T47D (cell line): ENCODE measurements around the gene MAST4.

Experiments used
- DNase-seq, 2 experiments: peaks; one replicate each; pipeline versions ENCODE4 v3.0.0 to v3.0.0-alpha.2; 2011 to 2012; ENCODE audit warnings: low read depth in 1 of 2, low spot score in 1 of 2
- JUND ChIP-seq: IDR thresholded peaks from 2 replicates; pipeline ENCODE4 v1.6.1; 2012; ENCODE audit warnings: low read depth
- in situ Hi-C: cut with HindIII; loops from 2 replicates; pipeline ENCODE4 v1.10.0; 2016; ENCODE audit warnings: low sequenced_read_pairs, low pct_unique_long_range_greater_than_20kb

MAST4 gene

DNA sequence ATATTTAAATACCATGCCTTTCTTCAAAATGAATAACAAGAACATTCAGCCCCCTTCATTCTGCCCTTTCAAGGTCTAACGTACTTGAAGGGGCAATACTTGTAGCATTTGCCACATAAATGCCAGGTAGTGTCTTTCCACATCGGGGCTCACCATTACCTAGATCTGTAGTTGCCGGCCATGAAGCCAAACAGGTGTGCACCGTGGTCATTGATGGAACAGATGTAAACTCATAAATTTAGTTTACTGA is 407.4 kb downstream of the MAST4 start:
- in situ Hi-C loops = no loop called here
- DNase-seq = no peak
- no peak for TF ChIP-seq JUND

DNA sequence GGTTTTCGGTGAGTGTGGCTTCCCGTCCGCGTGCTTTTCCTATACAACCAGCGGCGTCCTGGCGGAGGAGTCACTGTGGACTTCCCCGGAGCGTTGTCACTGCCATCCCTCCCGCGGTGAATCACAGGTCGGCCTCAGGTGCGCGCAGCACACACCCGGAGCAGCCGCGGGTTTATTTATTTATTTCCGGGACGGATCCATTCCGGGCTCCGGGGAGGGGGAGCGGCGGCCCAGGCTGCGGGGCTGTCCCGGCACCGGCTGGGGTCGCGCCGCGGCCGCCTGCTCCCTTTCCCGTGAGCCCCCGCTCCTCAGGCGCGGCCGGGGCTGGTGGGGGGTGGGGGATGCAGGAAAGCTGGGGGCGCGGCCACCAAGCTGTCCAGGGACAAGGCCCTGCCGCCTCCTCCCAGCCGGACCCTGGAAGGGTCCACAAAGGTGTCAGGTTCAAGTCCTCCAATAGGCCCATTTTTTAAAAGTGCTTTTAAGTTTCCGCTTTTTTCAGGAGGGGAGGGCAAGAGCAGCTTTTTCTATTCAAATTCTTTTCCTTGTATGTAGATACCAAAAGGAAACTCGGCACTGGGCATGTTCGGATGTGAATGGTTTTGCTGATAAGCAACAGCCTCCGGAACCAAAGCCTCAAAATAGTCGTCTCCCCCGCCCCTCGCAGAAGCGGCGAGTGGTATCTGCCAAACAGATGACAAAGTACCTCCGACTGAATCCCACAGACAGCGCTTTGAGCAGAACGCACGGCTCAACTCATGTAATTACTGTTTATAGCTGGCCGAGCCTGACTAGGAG is 407.9 kb downstream of the MAST4 start:
- in situ Hi-C loops = no loop called here
- TF ChIP-seq JUND = 0 out of 2 replicates have a peak, but pooled peaks have one; percentile 4
- peak; percentile 54 to 91 for DNase-seq

DNA sequence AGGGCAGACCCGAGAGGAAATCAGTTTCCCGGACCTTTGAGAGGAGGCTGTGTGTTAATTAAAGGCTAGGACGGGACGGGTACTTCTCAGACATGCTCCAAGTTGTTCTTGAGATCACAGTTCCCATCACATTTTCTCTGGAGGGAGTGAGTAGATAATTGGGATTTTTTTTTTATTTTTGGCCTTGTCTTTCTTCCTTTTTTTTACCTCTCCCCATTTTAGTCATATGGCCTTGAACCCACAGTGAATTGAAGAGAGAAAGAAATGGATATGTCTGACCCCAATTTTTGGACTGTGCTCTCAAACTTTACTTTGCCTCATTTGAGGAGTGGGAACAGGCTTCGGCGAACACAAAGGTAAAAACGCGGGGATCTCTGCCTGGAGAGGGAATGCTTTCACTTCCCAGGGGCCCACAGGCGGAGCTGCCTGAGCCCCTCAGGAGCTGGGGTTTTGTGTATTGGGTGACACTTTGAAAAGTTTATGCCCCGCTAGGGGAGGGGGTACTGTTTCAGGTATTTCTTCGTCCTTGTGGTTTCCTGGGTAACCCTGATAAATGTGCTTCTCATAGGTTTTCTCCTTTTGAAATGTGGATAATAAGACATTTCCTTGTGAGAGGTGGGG is 408.6 kb downstream of the MAST4 start:
- in situ Hi-C loops = no loop called here
- DNase-seq = no peak
- no peak for TF ChIP-seq JUND

DNA sequence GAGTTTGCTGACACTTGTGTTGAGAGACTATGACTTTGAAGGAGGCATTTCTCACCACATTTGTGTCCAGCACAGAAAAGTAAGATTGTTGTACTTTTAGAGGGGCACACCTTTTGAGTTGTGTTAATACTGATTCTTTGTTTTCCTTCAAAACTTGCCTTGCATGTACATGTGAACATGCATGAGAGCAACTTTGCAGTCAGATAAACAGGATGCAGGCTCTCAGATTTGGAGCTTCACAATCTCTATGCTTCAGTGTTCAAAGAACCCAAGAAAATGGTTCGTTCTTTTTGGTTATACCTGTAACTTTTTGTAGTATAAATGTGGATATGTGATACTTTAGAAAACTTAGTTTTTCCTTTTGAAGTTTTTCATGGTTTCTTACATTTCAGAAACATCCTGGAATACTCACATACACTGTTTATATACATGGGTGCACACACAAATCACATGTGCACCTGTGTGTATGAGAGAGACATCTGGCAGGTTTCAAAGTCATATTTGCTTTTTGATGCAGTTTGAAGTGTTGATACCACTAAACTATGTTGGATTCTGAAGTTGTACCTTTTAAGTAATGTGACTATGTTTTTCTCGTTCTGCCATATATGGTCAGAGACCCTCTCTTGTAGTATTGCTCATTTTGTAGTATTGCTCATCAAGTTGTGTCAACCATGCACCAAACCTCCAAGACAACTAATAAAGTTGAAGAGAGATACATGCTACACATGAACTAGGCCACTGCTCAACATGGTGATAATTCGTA is 409.7 kb downstream of the MAST4 start:
- DNase-seq = no peak
- no peak for TF ChIP-seq JUND
- in situ Hi-C loops = no loop called here

DNA sequence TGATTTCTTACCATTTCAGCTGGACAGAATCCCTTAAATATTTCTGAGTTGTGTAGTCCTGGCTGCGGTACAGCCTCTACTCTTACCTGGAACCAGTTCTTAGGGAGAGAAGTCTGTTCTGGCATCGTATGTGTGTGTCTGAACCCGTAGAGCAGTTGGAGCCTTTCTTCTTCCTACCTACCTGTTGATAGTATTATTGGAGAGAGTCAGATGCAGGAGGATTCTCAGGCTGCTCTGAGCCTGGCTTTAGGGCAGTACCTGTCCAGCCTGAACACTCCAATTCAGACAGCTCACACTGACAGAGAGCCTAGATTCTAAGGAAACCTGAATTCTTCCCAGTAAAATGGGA is 410.3 kb downstream of the MAST4 start:
- TF ChIP-seq JUND = no peak
- no peak for DNase-seq
- in situ Hi-C loops = no loop called here

DNA sequence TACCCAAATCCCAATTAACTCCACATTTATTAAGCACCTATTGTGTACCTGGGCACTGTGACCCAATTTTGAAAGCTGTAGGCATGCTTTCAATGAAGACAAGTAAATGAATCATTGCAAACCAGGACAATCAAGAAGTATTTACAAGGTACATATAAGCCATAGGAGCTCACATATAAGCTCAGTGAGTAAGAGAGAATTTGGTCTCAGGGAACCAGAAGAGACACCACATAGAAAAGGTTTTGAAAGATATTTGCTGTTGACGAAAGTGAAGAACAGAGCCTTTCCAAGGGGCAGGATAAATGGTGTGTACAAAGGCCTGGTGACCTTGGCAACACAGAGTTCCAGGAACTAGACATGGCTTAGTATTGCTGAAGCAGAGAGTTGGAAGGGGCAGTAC is 412.8 kb downstream of the MAST4 start:
- no peak for DNase-seq
- in situ Hi-C loops = no loop called here
- no peak for TF ChIP-seq JUND

DNA sequence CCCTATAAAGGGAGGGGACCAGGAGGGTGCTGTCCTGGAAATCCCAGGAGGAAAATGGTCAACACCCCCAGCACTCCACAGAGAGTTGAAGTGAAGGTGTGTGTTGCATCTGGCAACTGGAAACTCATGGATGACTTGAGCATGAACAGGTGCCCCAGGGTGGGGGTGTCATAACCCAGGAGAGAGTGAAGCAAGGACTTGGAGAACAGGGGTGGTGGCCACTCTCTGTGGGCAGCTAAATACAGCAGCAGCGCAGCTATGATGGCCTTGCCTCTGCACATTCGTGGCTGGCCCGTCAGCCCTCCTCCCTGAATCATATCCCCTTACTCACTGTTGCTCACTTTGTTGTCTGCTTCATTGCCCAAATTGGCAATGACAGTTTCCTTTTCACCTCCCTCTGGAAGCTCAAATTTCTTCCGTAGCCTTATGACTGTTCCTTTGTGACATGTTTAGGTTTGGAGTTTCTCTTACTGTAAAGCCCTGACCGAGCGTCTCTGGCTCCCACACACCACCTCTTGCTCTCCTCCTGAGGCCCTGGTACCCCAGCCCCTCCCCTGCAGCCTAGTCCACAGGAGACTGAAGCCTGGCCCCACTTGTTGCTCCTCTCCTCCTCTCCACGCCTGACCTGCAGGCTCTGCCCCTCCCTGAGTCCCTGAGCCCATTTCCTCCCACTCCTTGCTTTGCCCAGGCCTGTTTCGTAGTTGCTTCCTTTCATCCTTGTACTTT is 414.7 kb downstream of the MAST4 start:
- DNase-seq = no peak
- in situ Hi-C loops = no loop called here
- no peak for TF ChIP-seq JUND

DNA sequence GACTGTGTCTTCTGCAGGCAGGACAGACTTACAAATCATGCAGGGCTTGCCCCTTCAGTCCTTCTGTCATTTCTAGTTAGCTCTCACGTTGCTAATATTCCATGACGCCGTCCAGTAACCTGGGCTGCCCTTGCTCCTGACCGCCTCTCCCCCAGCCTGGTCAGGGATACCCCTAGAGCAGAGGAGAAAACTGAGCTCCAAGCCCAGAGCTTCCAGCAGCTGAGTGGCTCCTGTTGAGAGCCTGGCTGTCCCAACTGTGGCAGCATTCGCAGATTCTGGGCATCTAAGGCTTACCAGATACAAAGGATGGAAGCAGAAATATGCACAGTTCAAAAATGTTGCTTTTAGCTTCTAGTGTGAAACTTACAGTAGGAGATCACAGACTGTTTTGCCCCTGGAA is 415.2 kb downstream of the MAST4 start:
- in situ Hi-C loops = no loop called here
- DNase-seq = no peak
- TF ChIP-seq JUND = no peak

DNA sequence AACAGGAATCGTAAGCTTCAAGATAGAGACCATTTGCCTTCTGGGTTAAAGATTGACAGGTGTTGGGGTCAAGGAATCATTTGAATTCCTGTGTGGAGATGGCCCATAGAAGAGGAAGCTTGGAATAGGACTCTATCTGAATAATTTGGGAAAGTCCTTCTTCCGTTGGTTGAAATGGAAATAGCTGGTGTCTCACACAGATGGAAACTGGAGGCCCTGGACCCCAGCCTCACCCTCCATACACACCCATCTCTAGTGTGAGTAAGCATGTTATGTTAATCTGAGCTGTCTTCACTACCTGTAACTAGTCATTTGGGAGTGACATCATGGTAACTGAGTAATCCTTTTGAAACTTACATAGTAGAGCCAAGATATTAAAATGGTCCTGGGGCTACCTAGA is 416.0 kb downstream of the MAST4 start:
- TF ChIP-seq JUND = no peak
- in situ Hi-C loops = no loop called here
- no peak for DNase-seq

DNA sequence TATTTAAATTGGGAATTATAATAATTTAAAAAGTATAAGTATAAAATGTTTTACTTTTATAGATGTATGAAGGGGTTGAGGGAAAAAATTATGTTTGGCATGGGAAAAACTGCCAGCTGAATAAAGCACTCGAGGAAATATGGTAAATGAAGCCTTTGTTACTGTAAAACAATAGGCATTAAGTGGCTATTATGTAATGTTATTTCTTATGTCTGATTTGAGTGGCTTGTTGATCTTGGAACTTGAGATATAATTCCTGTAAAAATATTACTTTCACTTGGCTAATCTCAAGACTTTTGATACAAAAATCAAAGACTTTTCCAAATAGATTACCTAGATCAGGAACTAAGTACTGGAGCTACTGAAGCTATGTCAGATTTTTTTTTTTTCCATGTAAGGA is 417.5 kb downstream of the MAST4 start:
- no peak for DNase-seq
- no peak for TF ChIP-seq JUND
- in situ Hi-C loops = no loop called here

DNA sequence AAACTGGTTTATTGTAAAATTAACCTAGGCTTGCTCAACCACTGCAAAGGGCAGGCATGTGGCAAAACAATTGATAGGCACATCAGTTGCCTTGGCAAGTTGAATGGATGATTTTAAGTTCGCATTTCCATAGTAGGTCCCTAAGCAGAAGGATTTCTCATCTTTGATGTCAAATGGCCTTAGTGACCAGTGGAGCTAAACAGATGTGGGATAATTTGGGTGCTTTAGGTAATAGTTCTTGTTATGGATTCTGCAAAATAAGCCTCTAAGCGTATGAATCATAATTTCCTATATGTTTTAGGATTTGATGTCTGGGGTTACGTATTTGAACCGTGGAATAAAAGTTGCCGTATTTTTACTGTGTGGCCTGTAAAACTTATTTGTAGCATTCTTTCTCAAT is 418.0 kb downstream of the MAST4 start:
- in situ Hi-C loops = no loop called here
- no peak for DNase-seq
- no peak for TF ChIP-seq JUND

DNA sequence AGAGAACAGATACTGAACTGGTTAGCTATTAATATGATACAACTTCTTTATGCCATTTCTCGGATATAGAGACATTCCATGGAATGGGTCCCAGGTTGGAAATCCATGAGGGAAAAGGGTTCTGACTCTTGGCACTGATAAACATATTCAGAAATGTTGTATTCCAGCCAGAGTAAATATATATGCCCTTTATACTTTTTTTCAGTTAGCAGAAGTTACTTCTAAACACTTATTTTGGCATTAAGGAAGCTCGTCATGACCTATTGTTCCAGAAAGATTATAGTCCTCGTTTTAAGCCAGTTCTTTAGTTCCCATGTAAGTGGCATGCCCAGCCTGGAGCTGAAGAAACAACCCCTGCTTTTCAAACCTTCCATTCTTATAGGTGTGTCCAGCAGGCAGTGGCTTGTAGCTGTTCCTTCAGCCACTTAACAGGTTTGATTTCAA is 418.8 kb downstream of the MAST4 start:
- no peak for DNase-seq
- TF ChIP-seq JUND = no peak
- in situ Hi-C loops = no loop called here
